ENCODE measurements around the gene IKZF4.
A peak's percentile ranks its signal among the peaks of the same experiment; 100 is the strongest.
"Not testable (repeated sequence)": the region's sequence is repeated elsewhere in the genome, so short reads cannot be mapped to it uniquely, and the experiment has no call there.

IKZF4 gene

DNA sequence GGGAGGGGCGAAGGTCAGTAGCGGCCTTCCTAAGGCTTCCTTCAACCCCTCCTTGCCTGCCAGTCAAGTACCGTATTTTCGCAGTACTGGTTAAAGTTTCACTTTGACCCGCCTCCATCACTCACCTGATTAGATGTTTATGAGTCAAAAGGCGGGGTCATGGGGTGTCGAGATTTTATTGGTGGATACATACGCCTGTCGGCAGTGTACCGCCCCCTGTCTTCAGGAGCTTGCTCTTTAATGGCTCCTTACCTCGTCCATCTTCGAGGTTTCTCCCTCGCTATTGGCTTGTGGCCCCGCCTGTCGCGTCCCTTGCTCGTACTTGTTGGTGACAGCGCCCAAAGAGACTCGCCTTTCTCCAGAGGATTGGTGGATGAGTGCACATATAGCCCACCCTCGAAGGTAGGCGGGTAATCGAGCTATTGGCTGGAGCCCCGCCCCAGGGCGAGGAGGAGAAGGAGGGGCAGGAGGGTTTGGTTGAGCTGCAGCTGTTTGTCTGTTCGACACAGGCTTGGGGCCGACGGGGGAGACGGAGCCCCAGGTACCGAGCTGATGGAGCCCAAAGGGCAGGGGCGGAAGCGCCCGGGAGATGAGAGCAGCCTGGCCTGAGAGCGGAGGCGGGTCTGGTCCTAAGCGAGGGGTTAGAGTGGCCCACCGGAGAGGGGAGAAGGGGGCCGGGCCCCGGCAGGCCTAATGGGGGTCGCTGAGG is 47.1 kb upstream of the IKZF4 start, which contains the start of gene RAB5B:
TSS of gene RAB5B (plus strand) at position 480 of the 709 bp plus-strand sequence. CDS start 12,883 bp downstream, outside the sequence.
- H3K27me3 ChIP-seq (ENCODE audit: insufficient read depth, poor library complexity, severe bottlenecking): no peaks in the 10 kb centered on the region
- TF ChIP-seq, protein P1, sequence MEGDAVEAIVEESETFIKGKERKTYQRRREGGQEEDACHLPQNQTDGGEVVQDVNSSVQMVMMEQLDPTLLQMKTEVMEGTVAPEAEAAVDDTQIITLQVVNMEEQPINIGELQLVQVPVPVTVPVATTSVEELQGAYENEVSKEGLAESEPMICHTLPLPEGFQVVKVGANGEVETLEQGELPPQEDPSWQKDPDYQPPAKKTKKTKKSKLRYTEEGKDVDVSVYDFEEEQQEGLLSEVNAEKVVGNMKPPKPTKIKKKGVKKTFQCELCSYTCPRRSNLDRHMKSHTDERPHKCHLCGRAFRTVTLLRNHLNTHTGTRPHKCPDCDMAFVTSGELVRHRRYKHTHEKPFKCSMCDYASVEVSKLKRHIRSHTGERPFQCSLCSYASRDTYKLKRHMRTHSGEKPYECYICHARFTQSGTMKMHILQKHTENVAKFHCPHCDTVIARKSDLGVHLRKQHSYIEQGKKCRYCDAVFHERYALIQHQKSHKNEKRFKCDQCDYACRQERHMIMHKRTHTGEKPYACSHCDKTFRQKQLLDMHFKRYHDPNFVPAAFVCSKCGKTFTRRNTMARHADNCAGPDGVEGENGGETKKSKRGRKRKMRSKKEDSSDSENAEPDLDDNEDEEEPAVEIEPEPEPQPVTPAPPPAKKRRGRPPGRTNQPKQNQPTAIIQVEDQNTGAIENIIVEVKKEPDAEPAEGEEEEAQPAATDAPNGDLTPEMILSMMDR (IDR thresholded peaks at IDR 0.05; ENCODE audit: poor library complexity, severe bottlenecking): no peak
- H3K4me1 ChIP-seq (ENCODE audit: insufficient read depth, poor library complexity, severe bottlenecking): peaks cover 11% of the 10 kb centered on the region
- H3K36me3 ChIP-seq (ENCODE audit: low read depth): peaks cover 43% of the 10 kb centered on the region
- H3K27ac ChIP-seq (ENCODE audit: poor library complexity, severe bottlenecking): peak within 1 kb of the TSS; percentile 86
- DNase-seq (ENCODE audit: low spot score) (peak; percentile 100), ATAC-seq (ENCODE audit: low read depth) (peak; percentile 91)
- H3K9me3 ChIP-seq (ENCODE audit: severe bottlenecking): no peaks in the 10 kb centered on the region
- H3K4me3 ChIP-seq (ENCODE audit: severe bottlenecking): peak within 1 kb of the TSS; percentile 86

DNA sequence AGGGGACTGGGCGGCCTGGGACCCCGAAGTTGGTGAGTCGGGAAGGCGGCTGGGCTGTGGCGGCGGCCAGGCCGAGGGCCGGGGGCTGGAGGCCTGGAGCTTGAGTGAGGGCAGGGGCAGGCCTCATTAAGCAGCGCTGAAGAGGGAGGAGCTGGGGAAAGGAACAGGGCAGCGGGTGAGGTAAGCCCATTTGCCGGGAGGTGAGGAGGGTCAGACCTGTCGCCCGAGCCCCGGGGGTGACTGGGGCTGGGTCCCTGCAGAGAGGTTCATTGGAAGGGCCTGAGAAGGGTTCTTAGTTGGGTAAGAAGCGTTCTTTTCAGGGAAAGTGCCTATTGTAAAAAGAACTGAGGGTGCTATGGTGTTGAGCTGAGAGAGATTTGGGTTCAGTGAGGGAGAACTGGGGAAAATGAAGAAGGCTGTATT is 46.5 kb upstream of the IKZF4 start:
- DNase-seq (ENCODE audit: low spot score) (no peak), ATAC-seq (ENCODE audit: low read depth) (peak; percentile 30)
- TF ChIP-seq, protein P1 (IDR thresholded peaks at IDR 0.05; ENCODE audit: poor library complexity, severe bottlenecking): no peak
- peak overlapping the region; percentile 86 for H3K27ac ChIP-seq (ENCODE audit: poor library complexity, severe bottlenecking)
- H3K36me3 ChIP-seq (ENCODE audit: low read depth): peaks cover 42% of the 10 kb centered on the region
- peaks cover 11% of the 10 kb centered on the region for H3K4me1 ChIP-seq (ENCODE audit: insufficient read depth, poor library complexity, severe bottlenecking)
- H3K4me3 ChIP-seq (ENCODE audit: severe bottlenecking): peak overlapping the region; percentile 86
- no peaks in the 10 kb centered on the region for H3K9me3 ChIP-seq (ENCODE audit: severe bottlenecking)
- no peaks in the 10 kb centered on the region for H3K27me3 ChIP-seq (ENCODE audit: insufficient read depth, poor library complexity, severe bottlenecking)

DNA sequence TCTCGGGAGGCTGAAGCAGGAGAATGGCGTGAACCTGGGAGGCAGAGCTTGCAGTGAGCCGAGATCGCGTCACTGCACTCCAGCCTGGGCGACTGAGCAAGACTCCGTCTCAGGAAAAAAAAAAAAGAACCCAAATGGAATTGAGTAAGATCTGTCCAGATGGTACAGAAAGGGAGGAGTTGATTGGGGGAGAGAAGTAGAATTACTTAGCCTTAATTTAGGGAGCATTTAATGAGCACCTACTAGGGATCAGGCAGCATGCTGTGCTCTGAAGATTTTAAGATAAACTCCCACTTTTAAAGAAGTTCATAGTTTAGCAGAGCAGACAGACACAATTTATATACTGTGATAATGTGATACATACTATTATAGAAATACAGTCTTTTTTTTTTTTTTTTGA is 42.5 kb upstream of the IKZF4 start:
- Histone ChIP-seq H3K4me1 (ENCODE audit: insufficient read depth, poor library complexity, severe bottlenecking) (peaks cover 3% of the 10 kb centered on the region), H3K4me3 (ENCODE audit: severe bottlenecking) (no peak overlapping the region), H3K9me3 (ENCODE audit: severe bottlenecking) (no peaks in the 10 kb centered on the region), H3K27ac (ENCODE audit: poor library complexity, severe bottlenecking) (no peak overlapping the region), H3K27me3 (ENCODE audit: insufficient read depth, poor library complexity, severe bottlenecking) (no peaks in the 10 kb centered on the region), H3K36me3 (ENCODE audit: low read depth) (peaks cover 59% of the 10 kb centered on the region)
- DNase-seq (ENCODE audit: low spot score) (no peak), ATAC-seq (ENCODE audit: low read depth) (no peak)
- TF ChIP-seq, protein P1 (IDR thresholded peaks at IDR 0.05; ENCODE audit: poor library complexity, severe bottlenecking): no peak

DNA sequence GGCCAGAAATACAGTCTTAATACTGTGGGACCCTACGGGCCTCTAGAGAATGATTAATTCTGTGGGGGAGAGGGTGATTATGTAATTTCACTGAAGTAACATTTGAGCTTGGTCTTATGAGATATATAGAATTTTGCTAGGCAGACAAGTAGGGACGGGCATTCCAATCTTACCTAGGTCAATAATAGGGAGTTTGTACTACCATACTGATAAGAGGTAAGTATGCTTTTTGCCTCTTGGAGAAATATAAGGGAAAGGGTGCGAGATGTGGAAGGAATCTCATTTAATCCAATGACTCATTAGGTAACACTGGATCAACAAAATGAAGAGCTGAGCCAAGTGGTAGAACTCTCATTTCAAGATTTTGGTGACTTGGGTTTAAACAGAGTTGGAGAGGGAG is 41.8 kb upstream of the IKZF4 start:
- Histone ChIP-seq H3K27me3 (ENCODE audit: insufficient read depth, poor library complexity, severe bottlenecking) (no peaks in the 10 kb centered on the region), H3K4me3 (ENCODE audit: severe bottlenecking) (no peak overlapping the region), H3K36me3 (ENCODE audit: low read depth) (peaks cover 65% of the 10 kb centered on the region), H3K27ac (ENCODE audit: poor library complexity, severe bottlenecking) (no peak overlapping the region), H3K9me3 (ENCODE audit: severe bottlenecking) (no peaks in the 10 kb centered on the region), H3K4me1 (ENCODE audit: insufficient read depth, poor library complexity, severe bottlenecking) (peaks cover 3% of the 10 kb centered on the region)
- DNase-seq (ENCODE audit: low spot score) (no peak), ATAC-seq (ENCODE audit: low read depth) (no peak)
- TF ChIP-seq, protein P1 (IDR thresholded peaks at IDR 0.05; ENCODE audit: poor library complexity, severe bottlenecking): no peak

DNA sequence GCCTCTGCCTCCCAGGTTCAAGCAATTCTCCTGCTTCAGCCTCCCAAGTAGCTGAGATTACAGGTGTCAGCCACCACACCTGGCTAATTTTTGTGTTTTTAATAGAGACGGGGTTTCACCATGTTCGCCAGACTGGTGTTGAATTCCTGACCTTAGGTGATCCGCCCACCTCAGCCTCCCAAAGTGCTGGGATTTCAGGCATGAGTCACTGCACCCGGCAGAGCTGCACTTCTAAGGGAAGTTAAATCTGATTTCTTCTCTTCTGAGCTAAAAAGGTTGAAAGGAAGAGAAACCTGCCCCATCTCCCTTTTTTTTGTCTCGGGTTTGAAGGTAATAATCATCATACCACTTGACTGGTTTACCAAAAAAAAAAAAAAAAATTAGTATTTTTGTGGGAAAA is 39.0 kb upstream of the IKZF4 start:
- not testable (repeated sequence) for H3K4me1 ChIP-seq (ENCODE audit: insufficient read depth, poor library complexity, severe bottlenecking); H3K9me3 ChIP-seq (ENCODE audit: severe bottlenecking); H3K27ac ChIP-seq (ENCODE audit: poor library complexity, severe bottlenecking); H3K27me3 ChIP-seq (ENCODE audit: insufficient read depth, poor library complexity, severe bottlenecking); DNase-seq (ENCODE audit: low spot score); H3K4me3 ChIP-seq (ENCODE audit: severe bottlenecking)
- peak; percentile 79 for ATAC-seq (ENCODE audit: low read depth)
- peaks cover 78% of the 10 kb centered on the region for H3K36me3 ChIP-seq (ENCODE audit: low read depth)

All from RWPE2 (cell line).